Coronary artery (tissue), 2 donors: ENCODE measurements around the gene BLOC1S5.

ENCODE experiments used
- DNase-seq: peaks from one replicate; pipeline ENCODE4 v3.0.0-alpha.2; 2017; ENCODE audit warnings: low spot score
- H3K27ac ChIP-seq, 2 donors: fragments of 200-600 bp; sonication (generic); one replicate each; pipeline ENCODE4 v1.5.1; 2016 to 2019
- H3K4me3 ChIP-seq: fragments of 200-600 bp; sonication (generic); 2 replicates; pipeline ENCODE4 v1.5.1; 2016; ENCODE audit warnings: mild to moderate bottlenecking, moderate library complexity
- TF ChIP-seq, protein P1 (sequence below): fragments of 200-600 bp; sonication (generic); IDR thresholded peaks from one replicate; pipeline ENCODE4 v1.5.1; 2019; ENCODE audit warnings: antibody characterized with exemption

The BLOC1S5 gene

GRCh38 chr6:7979831-7980230 lies 84.4 kb downstream of the BLOC1S5 start:
- H3K27ac ChIP-seq = no peak overlapping the region
- TF ChIP-seq, protein P1, sequence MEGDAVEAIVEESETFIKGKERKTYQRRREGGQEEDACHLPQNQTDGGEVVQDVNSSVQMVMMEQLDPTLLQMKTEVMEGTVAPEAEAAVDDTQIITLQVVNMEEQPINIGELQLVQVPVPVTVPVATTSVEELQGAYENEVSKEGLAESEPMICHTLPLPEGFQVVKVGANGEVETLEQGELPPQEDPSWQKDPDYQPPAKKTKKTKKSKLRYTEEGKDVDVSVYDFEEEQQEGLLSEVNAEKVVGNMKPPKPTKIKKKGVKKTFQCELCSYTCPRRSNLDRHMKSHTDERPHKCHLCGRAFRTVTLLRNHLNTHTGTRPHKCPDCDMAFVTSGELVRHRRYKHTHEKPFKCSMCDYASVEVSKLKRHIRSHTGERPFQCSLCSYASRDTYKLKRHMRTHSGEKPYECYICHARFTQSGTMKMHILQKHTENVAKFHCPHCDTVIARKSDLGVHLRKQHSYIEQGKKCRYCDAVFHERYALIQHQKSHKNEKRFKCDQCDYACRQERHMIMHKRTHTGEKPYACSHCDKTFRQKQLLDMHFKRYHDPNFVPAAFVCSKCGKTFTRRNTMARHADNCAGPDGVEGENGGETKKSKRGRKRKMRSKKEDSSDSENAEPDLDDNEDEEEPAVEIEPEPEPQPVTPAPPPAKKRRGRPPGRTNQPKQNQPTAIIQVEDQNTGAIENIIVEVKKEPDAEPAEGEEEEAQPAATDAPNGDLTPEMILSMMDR = no peak
- no peak for DNase-seq
- H3K4me3 ChIP-seq = no peak overlapping the region

- no peak for DNase-seq
- no peak overlapping the region for H3K27ac ChIP-seq
- TF ChIP-seq, protein P1 = no peak
- no peak overlapping the region for H3K4me3 ChIP-seq
Observed at GRCh38 chr6:7978736-7979135, 85.5 kb downstream of the BLOC1S5 start.

DNA sequence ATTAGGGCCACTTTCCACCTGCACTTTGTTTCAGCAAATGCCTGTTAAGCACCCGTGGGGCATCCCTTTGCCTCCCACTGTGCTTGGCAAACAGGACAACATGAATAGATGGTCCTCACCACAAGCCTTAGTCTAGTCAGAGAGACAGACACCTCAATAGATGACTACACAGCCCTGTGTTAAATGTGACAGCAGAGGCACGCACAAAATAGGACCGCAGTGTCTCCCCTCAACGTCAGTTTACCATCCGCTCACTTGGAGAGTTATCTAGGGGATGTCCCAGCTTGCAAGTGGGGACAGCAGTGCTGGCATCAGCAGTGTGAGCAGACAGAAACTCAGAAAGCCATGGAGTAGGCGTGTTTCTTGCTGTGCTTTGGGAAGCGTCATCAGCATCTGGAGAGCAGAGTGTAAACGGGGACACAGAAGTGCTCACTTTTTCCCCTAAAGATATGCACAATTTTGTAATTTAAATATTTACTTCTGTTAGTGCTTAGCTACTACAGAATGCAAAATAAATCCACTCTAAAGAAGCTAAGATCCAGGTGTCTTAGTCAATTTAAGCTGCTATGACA lies 87.6 kb downstream of the BLOC1S5 start:
- H3K27ac ChIP-seq = peak overlapping the region in 1 of 2 donors; percentile 11
- TF ChIP-seq, protein P1 = no peak

GRCh38 chr6:7975764-7976146 lies 88.4 kb downstream of the BLOC1S5 start:
- no peak for DNase-seq
- Histone ChIP-seq H3K27ac (peak overlapping the region in 1 of 2 donors; percentile 11), H3K4me3 (peak overlapping the region; percentile 39)
- TF ChIP-seq, protein P1 = no peak

More for the DNA sequence above, 87.6 kb downstream of the BLOC1S5 start:
- no peak overlapping the region for H3K4me3 ChIP-seq
- DNase-seq = no peak

- TF ChIP-seq, protein P1 = no peak
- peak overlapping the region; percentile 39 for H3K4me3 ChIP-seq
- H3K27ac ChIP-seq = peak overlapping the region in 1 of 2 donors; percentile 11
- peak; percentile 82 for DNase-seq
Observed at GRCh38 chr6:7974938-7975763, 89.0 kb downstream of the BLOC1S5 start.

- Histone ChIP-seq H3K27ac (no peak overlapping the region), H3K4me3 (no peak overlapping the region)
- no peak for DNase-seq
- TF ChIP-seq, protein P1 = no peak
Observed at GRCh38 chr6:7974565-7974937, 89.6 kb downstream of the BLOC1S5 start.

GRCh38 chr6:7973584-7973983 lies 90.6 kb downstream of the BLOC1S5 start:
- Histone ChIP-seq H3K27ac (no peak overlapping the region), H3K4me3 (no peak overlapping the region)
- TF ChIP-seq, protein P1 = no peak
- no peak for DNase-seq
